HepG2 (cell line): Measurements from ENCODE around the gene CBX2. TPM values are rescaled to one million over a fixed set of nuclear protein-coding genes. Genes with fewer than 3 reads are reported as not detected.

Source experiments
- DNMT1 ChIP-seq: sonication (generic); formaldehyde crosslinking; IDR thresholded peaks from 2 replicates; pipeline ENCODE4 v1.5.1; 2020; ENCODE audit warnings: mild to moderate bottlenecking, missing genetic modification reagents
- ELK4 ChIP-seq: sonication (generic); formaldehyde crosslinking; IDR thresholded peaks from 2 replicates; pipeline ENCODE4 v1.9.0; 2021; ENCODE audit warnings: missing genetic modification reagents, borderline replicate concordance
- FOXP4 ChIP-seq: sonication (generic); formaldehyde crosslinking; IDR thresholded peaks from 2 replicates; pipeline ENCODE4 v1.4.0; 2020; ENCODE audit warnings: missing genetic modification reagents
- GLI4 ChIP-seq: sonication (generic); formaldehyde crosslinking; IDR thresholded peaks from 2 replicates; pipeline ENCODE4 v1.5.1; 2020; ENCODE audit warnings: missing genetic modification reagents, mild to moderate bottlenecking, moderate library complexity, borderline replicate concordance
- GPN1 ChIP-seq: sonication (generic); formaldehyde crosslinking; IDR thresholded peaks from 2 replicates; pipeline ENCODE4 v1.5.1; 2020; ENCODE audit warnings: missing genetic modification reagents, borderline replicate concordance
- HIVEP1 ChIP-seq: sonication (generic); formaldehyde crosslinking; IDR thresholded peaks from 2 replicates; pipeline ENCODE4 v1.4.0; 2020; ENCODE audit warnings: mild to moderate bottlenecking, missing genetic modification reagents
- IRF1 ChIP-seq: sonication (generic); formaldehyde crosslinking; IDR thresholded peaks from 2 replicates; pipeline ENCODE4 v1.4.0; 2020; ENCODE audit warnings: low read depth, mild to moderate bottlenecking, missing genetic modification reagents
- IRF9 ChIP-seq: sonication (generic); formaldehyde crosslinking; IDR thresholded peaks from 2 replicates; pipeline ENCODE4 v1.8.0; 2022; ENCODE audit warnings: missing genetic modification reagents, mild to moderate bottlenecking, borderline replicate concordance
- KDM1A ChIP-seq: IDR thresholded peaks from 2 replicates; pipeline ENCODE4 v1.6.1; 2016; ENCODE audit warnings: missing compliant biosample characterization
- PCBP1 ChIP-seq: fragments of 200-400 bp; formaldehyde crosslinking; IDR thresholded peaks from 2 replicates; pipeline ENCODE4 v1.6.1; 2017; ENCODE audit warnings: mild to moderate bottlenecking, low read depth, low read length, borderline replicate concordance
- ZBTB33 ChIP-seq: sonication (generic); formaldehyde crosslinking; IDR thresholded peaks from 2 replicates; pipeline ENCODE4 v1.4.0; 2020; ENCODE audit warnings: missing genetic modification reagents
- ZBTB37 ChIP-seq: sonication (generic); formaldehyde crosslinking; IDR thresholded peaks from 2 replicates; pipeline ENCODE4 v1.4.0; 2020; ENCODE audit warnings: mild to moderate bottlenecking, missing genetic modification reagents
- ZBTB43 ChIP-seq: sonication (generic); formaldehyde crosslinking; conservative IDR thresholded peaks from 2 replicates; pipeline ENCODE4 v1.4.0; 2020; ENCODE audit warnings: missing genetic modification reagents
- ZNF160 ChIP-seq: sonication (generic); formaldehyde crosslinking; IDR thresholded peaks from 2 replicates; pipeline ENCODE4 v1.8.0; 2022; ENCODE audit warnings: mild to moderate bottlenecking, inconsistent platforms, missing genetic modification reagents
- ZNF33B ChIP-seq: sonication (generic); formaldehyde crosslinking; IDR thresholded peaks from 2 replicates; pipeline ENCODE4 v1.5.1; 2020; ENCODE audit warnings: mild to moderate bottlenecking, missing genetic modification reagents
- ZNF496 ChIP-seq: sonication (generic); formaldehyde crosslinking; IDR thresholded peaks from 2 replicates; pipeline ENCODE4 v1.8.1; 2023; ENCODE audit warnings: mild to moderate bottlenecking, moderate library complexity, missing genetic modification reagents; ENCODE audit not compliant: insufficient replicate concordance
- ZNF563 ChIP-seq: sonication (generic); formaldehyde crosslinking; IDR thresholded peaks from 2 replicates; pipeline ENCODE4 v1.8.0; 2022; ENCODE audit warnings: mild to moderate bottlenecking, moderate library complexity, missing genetic modification reagents
- ZNF577 ChIP-seq: sonication (generic); formaldehyde crosslinking; IDR thresholded peaks from 2 replicates; pipeline ENCODE4 v1.4.0; 2020; ENCODE audit warnings: mild to moderate bottlenecking, low read depth, missing genetic modification reagents, borderline replicate concordance
- polyA plus RNA-seq, 8 experiments: library from polyadenylated mRNA; depleted of rRNA in 3 of 8; stranded (reverse) in 7 of 8; unstranded in 1 of 8; fragments of >200 nt; fragmentation: Illumina TruSeq in 4 of 8; extraction: Trizol in 4 of 8; gene quantifications; 2 replicates each; pipeline versions ENCODE4 v1.2.1 to v1.2.3, GENCODE V29; 2011 to 2016; ENCODE audit warnings: low read depth in 4 of 8, missing spikeins in 1 of 8, mixed read lengths in 1 of 8; ENCODE audit not compliant: insufficient read depth in 1 of 8
- total RNA-seq, 5 experiments: library from RNA; depleted of rRNA; stranded (reverse); fragments of >200 nt; fragmentation: Illumina TruSeq; extraction: Trizol; gene quantifications; 2 replicates each; pipeline ENCODE4 v1.2.3, GENCODE V29; 2016; ENCODE audit warnings: low read depth in 1 of 5

Gene CBX2
- total and polyA plus RNA-seq, 2 of the 13 experiments (the other 11 are each of a cell fraction or from before 2014, with no cell fraction given): 14.5 to 31.1 TPM

- TF ChIP-seq IRF1 (CRISPR knock-in tag) (peak; percentile 88; the same call in 1 of the 2 replicates), ZNF160 (CRISPR knock-in tag) (peak; percentile 89; the same call in 1 of the 2 replicates), PCBP1 (no peak), ZNF496 (CRISPR knock-in tag) (no peak), ZBTB43 (CRISPR knock-in tag) (peak; percentile 96), ZNF577 (CRISPR knock-in tag) (0 out of 2 replicates have a peak, but pooled peaks have one; percentile 70), ZBTB37 (CRISPR knock-in tag) (peak; percentile 86), HIVEP1 (CRISPR knock-in tag) (peak; percentile 94), ZBTB33 (CRISPR knock-in tag) (peak; percentile 94), ZNF33B (peak; percentile 83; the same call in 1 of the 2 replicates), DNMT1 (CRISPR knock-in tag) (no peak), IRF9 (peak; percentile 97), ELK4 (CRISPR knock-in tag) (no peak), KDM1A (CRISPR knock-in tag) (no peak), FOXP4 (CRISPR knock-in tag) (no peak), ZNF563 (CRISPR knock-in tag) (peak; percentile 99), GLI4 (peak; percentile 35; the same call in 1 of the 2 replicates), GPN1 (no peak)
These were observed 17.6 kb upstream of the CBX2 start (continued) for GRCh38 chr17:79760197-79760906.
